HG02759 (cell line): ENCODE measurements around the gene ATP2A3.

Source experiments
- ATAC-seq: cut with Tn5 transposase; IDR thresholded peaks from one replicate; pipeline ENCODE4 v1.9.1; 2021; ENCODE audit warnings: mild to moderate bottlenecking, moderate library complexity; ENCODE audit not compliant: unreplicated experiment

Gene ATP2A3

DNA sequence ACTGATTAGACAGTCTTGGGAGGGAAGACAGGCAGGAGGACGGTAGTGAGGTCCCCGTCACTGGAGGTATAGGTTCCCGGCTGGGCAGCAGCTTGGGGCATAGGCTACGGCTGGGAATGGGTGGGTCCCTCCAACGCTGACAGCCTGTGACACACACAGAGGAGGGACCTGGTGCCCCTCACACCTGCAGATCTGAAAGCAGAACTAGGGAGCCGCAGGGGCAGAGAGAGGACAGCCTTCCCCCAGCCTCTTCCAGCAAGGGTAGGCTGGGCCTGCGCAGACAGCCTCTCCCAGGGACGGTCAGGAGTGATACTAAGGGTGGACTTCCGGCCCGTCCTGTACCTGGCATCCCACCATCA lies 49.9 kb downstream of the ATP2A3 start:
- ATAC-seq, result peak; percentile 46

DNA sequence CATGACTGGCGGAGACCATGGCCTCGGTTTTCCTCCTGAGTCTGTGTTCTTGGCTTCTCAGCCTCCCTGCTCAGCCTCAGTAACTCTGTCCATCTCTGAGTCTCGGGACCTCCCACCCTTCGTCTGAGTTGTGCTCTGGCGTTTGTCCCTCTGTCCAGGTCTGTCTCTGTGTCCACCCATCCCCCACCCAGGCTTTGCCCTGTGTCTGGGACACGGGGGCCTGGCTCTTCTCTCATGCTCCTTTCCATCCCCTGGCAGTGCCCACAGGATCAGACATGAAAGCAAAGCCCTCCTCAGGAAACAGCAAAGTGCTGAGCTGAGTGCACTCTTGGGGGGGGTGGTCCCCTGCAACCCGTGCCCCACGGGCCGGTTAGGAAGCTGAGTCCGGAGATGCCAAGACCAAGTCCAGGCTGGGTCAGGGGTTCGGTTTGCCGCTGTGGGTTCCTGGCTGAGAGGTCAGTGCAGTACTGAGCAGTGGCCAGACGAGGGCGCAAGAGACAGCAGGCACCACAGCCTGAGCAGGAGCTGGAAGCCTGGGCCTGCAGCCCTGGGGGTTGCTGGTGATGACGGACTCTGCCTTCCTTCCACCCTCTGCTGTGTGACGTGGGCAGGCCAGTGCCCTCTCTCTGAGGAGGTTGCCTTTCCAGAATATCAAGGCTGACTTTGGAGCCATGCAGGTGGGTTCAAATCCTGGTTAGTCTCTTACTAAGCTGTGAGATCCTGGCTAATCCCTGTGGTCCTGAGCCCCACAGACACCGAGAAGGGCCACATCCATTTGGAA lies 50.5 kb downstream of the ATP2A3 start:
- ATAC-seq, result peak; percentile 54

DNA sequence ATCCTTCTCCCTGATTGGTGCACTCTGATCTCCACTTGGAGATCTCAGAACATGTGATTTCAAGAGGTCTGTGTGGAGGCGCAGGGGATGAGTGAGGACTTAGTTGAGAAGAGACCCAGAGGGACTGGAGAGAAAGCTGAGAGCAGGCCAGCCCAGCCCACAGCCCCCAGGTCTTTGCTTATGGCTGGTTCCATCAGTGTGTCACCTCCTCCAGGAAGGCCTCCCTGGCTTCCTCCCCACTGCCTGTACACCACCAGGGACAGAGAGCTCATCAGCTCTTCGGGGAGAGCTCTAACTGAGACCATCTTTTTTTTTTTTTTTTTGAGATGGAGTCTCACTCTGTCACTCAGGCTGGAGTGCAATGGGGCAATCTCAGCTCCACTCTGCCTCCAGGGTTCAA lies 51.4 kb downstream of the ATP2A3 start:
- no peak for ATAC-seq

DNA sequence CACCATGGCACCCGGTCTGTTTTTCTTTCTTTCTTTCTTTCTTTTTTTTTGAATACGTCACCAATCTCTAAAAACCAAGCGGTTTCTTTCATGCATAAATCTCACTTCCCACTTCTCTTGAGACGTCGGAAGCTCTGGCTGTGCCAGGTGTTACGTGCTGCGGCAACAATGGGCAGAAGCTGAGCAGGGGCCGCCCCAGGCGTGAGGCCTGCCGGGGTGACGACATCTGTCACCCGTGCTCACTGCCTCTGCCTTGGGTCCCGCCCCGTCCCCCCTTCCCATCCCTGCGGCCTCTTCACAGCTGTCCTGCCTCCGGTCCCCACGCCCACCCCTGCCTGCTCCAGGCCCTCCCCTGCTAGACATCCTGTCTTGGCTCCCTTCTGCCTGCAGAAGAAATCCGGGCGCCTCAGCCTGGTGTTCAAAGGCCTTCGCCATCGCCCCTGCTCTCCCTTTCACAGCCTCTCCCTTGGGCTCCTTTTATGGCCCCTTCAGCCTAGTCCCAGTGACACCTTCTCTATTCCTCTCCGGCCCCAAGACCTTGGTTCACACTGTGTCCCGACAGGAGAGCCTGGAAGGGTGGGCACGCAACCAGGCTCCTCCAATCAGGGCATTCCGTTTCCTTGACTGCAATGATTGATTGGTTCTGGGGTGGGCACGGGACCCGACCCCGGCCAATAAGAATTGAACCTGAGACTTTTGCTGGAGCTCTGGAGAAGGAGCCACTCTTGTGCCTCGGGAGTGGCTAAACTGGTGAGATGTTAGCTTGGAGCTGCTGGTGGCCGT lies 52.8 kb downstream of the ATP2A3 start:
- ATAC-seq, result peak; percentile 78

DNA sequence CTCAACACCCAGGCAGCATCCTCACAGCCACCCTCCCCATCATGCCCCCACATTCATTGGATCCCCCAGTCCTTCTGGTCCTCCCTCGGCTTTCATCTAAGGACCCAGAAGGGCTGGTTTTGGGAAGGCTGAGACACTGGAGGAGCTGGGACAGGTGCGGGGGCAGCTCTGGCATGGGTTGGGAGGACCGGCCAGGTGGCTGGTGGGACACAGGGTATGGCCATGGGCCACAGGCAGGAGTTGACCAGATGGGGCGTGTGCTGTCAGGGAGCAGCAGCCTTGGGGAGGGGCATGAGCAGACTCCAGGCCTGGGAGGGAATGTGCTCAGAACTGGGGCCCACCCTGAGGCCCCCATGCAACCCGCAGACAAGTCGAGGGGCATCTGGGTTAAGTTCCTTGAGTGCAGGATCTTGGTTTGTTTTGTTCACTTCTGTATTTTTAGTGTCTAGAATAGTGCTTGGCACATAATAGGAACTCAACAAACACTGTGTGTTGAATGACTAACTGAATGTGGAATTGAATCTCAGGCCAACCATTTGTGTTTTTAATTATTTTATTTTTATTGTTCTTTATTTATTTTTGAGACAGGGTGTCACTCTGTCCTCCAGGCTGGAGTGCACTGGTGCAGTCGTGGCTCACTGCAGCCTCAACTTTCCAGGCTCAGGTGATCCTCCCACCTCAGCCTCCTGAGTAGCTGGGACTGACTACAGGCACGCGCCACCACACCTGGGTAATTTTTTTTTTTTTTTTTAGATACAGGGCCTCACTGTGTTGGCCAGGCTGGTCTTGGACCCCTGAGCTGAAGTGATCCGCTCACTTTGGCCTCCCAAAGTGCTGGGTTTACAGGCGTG lies 53.6 kb downstream of the ATP2A3 start:
- ATAC-seq, result no peak

DNA sequence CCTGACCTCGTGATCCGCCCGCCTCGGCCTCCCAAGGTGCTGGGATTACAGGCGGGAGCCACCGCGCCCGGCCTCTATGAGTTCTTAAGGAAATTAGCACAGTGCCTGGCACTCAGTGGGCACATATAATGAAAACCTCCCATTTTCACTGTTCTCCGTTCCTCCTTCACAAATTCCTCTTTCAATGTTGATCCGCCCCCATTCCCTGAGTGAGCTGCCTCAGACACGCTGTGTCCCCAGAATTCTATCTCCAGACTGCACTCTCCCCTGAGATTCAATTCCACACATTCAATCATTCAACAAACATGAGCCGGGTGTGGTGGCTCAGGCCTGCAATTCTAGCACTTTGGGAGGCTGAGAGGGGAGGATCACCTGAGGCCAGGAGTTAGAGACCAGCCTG lies 55.0 kb downstream of the ATP2A3 start:
- ATAC-seq, result no peak

DNA sequence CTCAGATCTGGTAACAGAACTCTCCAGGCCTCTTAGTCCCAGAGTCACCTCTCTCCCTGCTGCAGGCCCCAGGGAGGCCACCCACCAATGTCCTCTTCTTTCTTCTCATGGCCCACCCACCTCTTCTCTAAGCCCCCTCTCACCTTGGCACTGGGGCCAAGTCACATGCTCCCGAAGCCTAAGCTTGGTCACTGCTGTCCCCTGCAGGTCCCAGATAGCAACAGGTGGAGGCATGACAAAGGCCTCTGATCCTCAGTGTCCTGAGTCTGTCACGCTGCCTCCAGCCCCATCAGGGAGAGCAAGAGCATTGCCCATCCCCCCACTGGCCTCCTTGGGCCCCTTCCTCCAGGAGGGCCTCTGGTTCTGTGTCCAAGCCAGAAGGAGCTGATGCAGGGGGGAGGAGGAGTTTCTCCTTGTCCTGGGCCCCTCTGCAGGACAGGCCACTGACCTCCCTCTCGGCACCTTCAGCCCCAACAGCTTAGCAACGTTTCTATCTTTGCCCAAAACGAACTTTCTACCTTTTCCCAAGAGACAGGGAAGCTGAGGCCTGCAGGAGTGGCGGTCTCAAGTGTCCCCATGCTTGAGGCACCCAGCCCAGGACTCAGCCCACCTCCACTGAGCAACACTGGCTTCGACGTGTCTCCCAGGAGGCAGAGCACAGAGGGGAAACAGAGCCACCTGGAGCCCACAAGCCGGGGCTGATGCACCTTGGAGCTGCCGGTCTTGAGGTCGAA lies 56.6 kb downstream of the ATP2A3 start:
- no peak for ATAC-seq

DNA sequence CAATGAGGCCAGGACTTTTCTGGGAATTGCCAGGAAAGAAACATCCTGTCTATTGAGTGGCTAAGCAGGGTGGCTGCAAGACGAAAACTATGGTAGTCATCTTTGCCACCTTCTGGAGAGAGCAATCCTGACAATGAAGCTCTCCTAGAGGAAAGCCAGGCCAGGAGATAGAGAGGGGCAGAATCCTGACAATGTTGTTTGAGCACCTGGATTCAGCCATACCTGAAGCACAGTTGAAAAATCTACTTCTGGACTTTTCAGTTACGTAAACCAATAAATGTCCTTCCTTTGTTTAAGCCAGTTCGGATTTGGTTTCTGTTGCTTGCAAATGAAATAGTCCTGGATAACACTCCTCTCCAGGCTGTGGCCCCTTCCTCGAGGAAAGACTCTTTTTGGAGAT lies 57.4 kb downstream of the ATP2A3 start:
- no peak for ATAC-seq

DNA sequence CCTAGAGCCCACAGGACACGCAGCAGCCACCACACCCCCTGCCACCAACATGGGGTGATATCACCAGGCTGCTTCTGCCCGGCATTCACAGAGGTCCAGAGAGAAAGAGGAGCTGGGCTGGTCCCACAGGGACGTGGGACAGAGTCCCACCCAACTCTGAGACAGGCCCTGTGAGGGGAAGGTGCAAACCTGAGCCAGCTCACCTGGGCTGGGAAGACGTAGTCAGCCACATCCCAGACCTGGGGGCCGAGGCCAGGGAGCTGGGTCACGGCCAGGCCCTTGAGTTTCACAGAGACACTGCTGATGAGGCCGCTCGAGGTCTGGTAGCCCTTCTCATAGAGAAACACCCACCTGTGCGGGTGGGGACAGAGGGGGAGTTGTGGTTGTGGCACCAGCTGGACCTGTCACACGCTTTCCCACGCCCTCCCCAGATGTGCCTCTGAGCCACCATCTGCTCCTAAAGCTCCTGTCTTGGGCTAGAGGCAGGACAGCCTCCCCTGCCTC lies 59.2 kb downstream of the ATP2A3 start:
- ATAC-seq, result no peak

DNA sequence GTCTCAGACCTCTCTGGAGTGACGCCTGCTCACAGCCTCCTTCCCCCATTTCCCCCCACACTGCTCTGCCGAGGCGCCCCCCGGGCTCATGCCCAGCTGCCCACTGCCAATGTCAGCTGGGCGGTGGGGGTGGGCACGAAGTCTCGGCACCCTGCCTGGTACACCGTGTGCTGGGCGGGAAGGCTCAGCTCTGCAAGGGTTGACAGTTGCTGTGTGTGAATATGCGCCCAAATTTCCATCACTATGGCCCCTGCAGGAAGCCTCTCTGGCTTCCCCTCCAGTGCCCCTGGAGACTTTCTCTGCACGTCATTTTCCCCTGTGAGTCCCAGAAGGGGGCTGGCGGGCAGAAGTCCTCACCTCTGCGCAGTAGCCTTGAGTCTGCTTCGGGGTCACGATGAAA lies 59.7 kb downstream of the ATP2A3 start:
- no peak for ATAC-seq

DNA sequence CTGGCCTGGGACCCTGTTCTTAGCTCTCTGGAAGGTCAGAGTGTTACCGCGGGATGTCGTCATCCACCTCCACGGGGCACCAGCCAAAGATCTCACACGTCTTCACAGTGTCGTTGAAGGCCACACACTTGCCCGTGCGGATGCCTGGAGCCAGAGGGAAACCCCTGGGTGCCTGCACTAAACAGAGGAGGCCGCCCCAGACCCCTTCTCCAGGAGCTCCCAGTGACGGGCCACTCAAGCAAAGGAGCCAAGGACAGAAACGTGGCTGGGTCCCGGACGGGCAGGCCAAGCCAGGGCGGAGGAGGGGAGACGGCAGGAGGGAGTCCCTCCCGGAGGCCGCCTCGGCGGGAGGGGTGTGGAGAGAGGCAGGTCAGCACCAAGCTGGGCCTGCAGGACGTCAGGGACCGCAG lies 60.4 kb downstream of the ATP2A3 start:
- ATAC-seq, result no peak

DNA sequence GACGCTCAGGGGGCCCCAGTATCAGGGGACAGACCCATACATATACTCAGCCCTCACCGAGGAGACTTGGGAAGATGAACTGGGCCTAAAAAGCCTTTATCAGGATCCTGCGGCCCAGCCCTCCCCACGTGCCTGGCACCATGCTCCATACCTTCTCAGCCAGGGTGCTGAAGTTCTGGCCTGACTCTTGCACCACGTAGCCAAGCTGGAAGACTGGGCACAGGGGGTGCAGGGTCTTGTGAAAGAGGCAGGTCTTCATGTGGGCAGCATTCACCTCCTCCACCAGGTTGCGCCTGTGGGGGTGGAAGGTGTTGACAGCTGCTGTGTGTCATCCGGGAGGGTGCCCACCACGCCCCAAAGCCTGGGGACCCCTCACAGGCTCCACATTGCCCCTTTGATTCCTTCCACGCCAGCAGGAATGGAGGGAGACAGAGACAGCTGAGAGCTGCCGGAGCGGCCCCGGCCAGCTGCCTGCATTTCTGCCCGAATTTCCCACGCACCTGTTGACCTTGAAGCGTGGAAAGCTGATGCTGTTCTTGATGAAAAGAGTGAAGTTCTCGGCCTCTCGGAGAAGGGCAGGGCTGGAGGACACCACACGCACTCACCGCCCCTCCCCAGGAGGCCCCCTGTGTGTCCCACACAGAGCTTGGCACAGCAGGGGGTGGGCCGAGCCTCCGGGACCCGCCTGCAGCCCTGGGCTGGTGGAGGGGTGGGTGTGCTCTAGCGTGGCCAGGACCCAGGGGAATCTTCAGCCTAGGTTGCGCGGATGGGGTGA lies 61.0 kb downstream of the ATP2A3 start:
- no peak for ATAC-seq

DNA sequence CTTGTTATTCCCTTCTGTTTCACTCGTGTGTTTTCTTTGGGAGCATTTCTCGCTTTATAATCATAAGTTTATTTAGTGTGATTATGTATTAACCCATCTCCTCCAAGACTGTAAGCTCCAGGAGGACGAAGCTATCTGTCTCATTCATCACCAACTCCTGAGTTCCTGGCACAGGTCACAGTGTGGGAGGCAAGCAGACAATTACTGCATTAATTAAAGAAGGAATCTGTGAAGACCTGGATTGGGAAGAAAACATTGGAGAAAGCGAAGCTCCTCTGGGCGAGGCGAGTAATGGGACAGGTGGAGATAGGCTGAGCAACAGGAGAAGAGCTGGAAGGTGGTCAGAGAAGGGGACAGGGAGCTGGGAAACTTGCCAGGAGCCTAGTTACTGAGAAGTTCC lies 63.6 kb downstream of the ATP2A3 start:
- ATAC-seq, result no peak

DNA sequence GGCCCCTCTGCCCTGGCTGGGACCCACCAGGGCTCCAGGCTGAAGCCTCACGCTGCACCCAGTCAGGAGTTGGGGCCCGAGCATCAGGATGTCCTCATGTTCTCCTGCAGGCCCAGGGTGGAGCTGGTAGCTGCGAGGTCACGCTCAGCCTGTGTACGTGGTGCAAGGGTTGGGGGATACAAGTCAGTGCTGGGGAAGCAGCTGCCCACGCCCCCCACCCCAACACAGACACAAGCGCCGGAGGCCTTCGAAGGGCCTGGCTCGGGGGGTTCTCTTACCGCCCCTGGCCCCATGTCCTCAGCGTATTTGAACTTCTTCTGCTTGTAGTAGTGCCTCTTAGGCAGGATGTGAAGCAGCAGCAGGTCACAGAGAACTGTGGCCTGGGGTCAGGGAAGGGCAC lies 66.5 kb downstream of the ATP2A3 start:
- no peak for ATAC-seq

DNA sequence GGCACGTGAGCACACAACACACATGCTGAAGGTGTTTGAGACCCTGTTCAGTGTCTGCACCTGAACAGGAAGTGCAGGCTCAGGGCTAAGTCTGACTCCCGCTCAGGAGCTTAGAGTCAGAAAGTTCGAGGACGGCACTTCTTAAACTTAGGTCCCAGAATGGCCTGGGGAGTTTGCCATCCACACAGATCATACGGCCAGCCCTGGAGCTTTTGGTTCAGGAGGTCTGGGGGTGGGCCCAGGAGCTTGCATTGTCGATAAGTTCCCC lies 67.3 kb downstream of the ATP2A3 start:
- no peak for ATAC-seq

DNA sequence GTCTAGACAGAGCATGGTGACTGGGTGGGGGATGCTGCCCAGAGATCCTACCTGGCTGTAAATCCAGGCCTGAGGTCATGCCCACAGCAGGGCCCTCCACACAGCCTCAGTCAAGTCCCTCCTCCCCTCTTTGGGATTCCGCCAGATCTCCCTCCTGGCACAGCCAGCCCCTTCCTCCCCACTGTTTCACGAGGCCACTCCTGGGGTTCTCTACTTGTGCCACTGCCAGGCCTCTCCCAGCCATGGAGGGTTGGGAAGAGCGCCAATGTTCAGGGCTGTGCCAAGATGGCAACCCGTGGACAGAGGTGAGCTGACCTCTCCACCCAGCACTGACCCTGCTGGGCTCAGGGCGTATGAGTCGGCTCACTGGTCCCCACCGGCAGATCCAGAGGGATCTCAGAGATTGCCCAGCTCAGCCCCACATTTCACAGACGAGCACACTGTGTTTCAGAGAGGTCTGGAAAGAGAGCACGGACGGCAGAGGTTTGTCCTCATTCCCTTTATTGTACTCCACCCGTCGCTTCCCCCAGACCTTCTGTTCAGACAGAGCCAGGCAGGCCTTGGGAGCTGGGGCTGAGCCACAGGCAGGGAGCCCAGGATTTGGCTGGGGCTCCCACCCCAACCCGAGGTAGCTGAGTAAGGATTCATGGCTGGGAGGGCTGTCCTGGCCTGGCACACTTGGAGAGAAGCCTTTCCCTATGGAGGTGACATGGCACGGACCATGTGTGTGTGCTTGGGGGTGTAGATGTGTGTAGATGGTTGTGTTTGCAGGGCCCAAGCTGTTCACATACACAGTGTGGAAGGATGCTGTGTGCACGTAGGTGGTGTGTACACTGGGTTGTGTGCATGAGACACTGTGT lies 67.9 kb downstream of the ATP2A3 start:
- no peak for ATAC-seq

DNA sequence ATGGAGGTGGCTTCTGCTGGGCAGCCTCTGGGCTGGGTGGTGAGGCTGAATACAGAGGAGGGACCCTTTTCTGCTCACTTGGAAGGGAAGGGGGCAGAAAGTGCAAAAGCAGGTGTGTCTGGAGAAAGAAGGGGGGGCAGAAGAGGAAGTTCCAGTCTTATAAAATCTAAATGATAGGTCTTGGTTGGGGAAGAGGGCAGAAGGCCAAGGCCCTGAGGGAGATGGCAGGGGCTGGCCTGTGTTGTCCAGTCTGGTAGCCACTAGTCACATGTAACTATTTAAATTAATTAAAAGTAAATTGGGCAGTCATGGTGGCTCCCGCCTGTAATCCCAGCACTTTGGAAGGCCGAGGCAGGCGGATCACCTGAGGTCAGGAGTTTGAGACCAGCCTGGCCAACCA lies 68.9 kb downstream of the ATP2A3 start:
- ATAC-seq, result no peak

DNA sequence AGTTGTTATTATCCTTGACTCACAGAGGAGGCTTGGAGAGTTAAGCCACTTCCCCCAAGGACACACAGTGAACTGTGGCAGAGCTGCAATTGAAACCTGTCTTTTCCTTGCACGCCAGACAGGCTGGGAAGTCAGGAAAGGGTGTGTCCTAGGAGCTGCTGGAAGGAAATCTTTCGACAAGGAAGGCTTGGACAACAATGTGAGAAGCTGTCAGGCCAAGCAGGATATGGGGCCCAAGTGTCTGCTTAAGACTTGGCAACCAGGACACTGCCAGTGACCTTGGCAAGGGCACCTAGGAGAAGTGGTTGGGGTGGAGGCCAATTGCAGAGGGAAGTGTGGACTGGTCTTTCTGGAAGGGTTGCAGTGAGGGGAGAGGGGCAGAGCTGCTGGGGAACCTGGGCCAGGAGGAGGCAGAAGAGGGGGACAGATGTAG lies 69.3 kb downstream of the ATP2A3 start:
- ATAC-seq, result no peak

DNA sequence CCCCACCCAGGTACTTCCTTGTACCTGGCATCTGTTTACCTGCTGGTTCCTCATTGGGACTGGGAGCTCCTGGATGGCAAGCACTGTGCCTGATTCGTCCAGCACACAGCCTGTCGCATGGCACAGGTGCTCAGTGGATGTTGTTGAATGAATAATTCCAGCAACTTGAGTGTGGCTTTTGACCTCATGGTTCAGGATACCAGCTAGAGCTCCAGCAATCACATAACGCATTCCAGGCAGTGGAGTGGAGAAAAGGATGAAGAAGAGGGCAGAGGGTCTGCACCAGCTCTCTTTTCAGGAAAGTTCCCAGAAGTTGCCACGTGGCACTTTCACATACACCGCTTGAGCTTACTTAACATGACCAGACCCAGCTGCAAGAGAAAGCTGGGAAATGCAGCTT lies 70.0 kb downstream of the ATP2A3 start:
- no peak for ATAC-seq
